ENCODE measurements around the gene PNKD. TPM values are rescaled to one million over a fixed set of nuclear protein-coding genes. Genes with fewer than 3 reads are reported as not detected.
"Not testable (repeated sequence)": the region's sequence is repeated elsewhere in the genome, so short reads cannot be mapped to it uniquely, and the experiment has no call there.

Gene PNKD
- total RNA-seq, 4 donors from 2014 or later = 20.1 to 35.8 (median 31.9) TPM

GRCh38 chr2:218270721-218271486 lies 585 bp downstream of the PNKD start:
- Histone ChIP-seq H3K9me3 (no peaks in the 10 kb centered on the region), H3K4me1 (peaks cover 38 to 51% of the 10 kb centered on the region in 2 donors), H3K27ac (peak overlapping the region; percentile 78 to 90 (median 83)), H3K27me3 (no peaks in the 10 kb centered on the region), H3K4me3 (peak overlapping the region; percentile 88 to 97 (median 90)), H3K36me3 (peaks cover 0 to 43% of the 10 kb centered on the region in 2 donors)
- intact Hi-C loops (cut with DNase I; ENCODE audit: low total_unique reads) = loop anchor here (1.0 to 10.0 kb wide), 5 partner anchors 14 to 1856 kb away; partner anchors contain the start of genes ARPC2, CATIP and SMARCAL1
- DNase-seq (no peak), ATAC-seq (no peak)
- in situ Hi-C loops (cut with MboI; ENCODE audit: low sequenced_read_pairs in 4 of 4) = loop anchor here in 2 of 4 donors (10.0 kb wide), 2 partner anchors 124 to 294 kb away; partner anchors contain the start of genes CNOT9 (in 1 of the 2), CTDSP1 (in 1 of the 2) and USP37 (in 1 of the 2)
- TF ChIP-seq, protein P1, sequence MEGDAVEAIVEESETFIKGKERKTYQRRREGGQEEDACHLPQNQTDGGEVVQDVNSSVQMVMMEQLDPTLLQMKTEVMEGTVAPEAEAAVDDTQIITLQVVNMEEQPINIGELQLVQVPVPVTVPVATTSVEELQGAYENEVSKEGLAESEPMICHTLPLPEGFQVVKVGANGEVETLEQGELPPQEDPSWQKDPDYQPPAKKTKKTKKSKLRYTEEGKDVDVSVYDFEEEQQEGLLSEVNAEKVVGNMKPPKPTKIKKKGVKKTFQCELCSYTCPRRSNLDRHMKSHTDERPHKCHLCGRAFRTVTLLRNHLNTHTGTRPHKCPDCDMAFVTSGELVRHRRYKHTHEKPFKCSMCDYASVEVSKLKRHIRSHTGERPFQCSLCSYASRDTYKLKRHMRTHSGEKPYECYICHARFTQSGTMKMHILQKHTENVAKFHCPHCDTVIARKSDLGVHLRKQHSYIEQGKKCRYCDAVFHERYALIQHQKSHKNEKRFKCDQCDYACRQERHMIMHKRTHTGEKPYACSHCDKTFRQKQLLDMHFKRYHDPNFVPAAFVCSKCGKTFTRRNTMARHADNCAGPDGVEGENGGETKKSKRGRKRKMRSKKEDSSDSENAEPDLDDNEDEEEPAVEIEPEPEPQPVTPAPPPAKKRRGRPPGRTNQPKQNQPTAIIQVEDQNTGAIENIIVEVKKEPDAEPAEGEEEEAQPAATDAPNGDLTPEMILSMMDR (IDR thresholded peaks at IDR 0.05 in 4 of 5, conservative IDR thresholded peaks at IDR 0.05 in 1 of 5) = no peak
- no peak for TF ChIP-seq POLR2A (IDR thresholded peaks at IDR 0.05)

DNA sequence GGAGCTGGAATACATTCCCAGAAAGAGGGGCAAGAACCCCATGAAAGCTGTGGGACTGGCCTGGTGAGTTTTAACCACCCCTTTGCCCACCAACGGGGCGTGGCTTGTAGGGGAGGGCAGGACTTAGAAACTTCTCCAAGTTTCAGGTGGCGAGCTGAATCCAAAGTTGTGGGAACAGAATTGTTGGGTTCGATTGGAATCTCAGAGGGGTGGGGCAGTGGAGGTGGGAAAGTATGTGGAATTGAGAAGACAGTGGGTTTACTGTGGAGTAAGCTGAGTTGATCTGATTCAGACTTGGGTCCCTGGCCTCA lies 1.1 kb downstream of the PNKD start:
- H3K36me3 ChIP-seq = peaks cover 0 to 43% of the 10 kb centered on the region in 2 donors
- H3K4me3 ChIP-seq = peak overlapping the region; percentile 88 to 97 (median 90)
- H3K4me1 ChIP-seq = peaks cover 38 to 51% of the 10 kb centered on the region in 2 donors
- no peak for DNase-seq
- H3K27ac ChIP-seq = peak overlapping the region; percentile 78 to 90 (median 83)
- no peaks in the 10 kb centered on the region for H3K27me3 ChIP-seq
- no peak for TF ChIP-seq POLR2A (IDR thresholded peaks at IDR 0.05)
- TF ChIP-seq, protein P1 (IDR thresholded peaks at IDR 0.05 in 4 of 5, conservative IDR thresholded peaks at IDR 0.05 in 1 of 5) = no peak
- no peak for ATAC-seq
- H3K9me3 ChIP-seq = no peaks in the 10 kb centered on the region
- intact Hi-C loops (cut with DNase I; ENCODE audit: low total_unique reads) = loop anchor here (2.0 to 10.0 kb wide), 3 partner anchors 13 to 1857 kb away; partner anchors contain the start of gene SMARCAL1
- in situ Hi-C loops (cut with MboI; ENCODE audit: low sequenced_read_pairs in 4 of 4) = loop anchor here in 2 of 4 donors (10.0 kb wide), 2 partner anchors 123 to 293 kb away; partner anchors contain the start of genes CNOT9 (in 1 of the 2), CTDSP1 (in 1 of the 2) and USP37 (in 1 of the 2)

DNA sequence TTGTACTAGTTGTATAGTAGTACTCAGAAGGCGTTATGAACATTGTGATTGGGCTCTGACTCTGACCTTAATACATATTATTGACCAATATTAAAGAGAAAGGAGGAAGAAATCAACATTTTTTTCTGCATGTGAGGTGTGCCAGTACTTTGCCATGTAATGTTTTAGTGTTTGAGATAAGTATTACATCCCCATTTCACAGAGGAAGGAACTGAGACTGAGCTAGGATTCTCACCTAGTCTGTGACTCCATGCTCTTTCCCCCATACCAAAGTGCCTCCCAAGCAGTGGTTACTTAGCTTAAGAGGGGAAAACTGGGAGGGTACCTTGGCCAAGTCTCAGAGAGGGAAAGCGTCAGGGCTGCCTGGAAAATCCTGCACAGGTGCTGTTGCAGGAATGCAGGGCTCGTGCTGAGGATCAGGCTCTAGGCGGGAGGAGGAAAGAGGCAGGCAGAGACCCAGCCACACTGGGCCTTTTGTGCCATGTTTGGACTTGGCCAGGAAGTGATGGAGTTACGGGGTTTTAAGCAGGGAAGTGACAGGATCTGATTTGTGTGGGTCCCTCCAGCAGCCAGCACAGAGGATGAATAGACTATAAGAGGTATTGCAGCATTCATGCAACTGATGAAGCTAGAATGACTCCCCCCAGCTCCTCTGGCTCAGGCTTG lies 1.7 kb downstream of the PNKD start:
- ATAC-seq (no peak), DNase-seq (no peak)
- no peaks in the 10 kb centered on the region for H3K27me3 ChIP-seq
- TF ChIP-seq, protein P1 (IDR thresholded peaks at IDR 0.05 in 4 of 5, conservative IDR thresholded peaks at IDR 0.05 in 1 of 5) = no peak
- TF ChIP-seq POLR2A (IDR thresholded peaks at IDR 0.05) = no peak
- intact Hi-C loops (cut with DNase I; ENCODE audit: low total_unique reads) = loop anchor here (1.0 to 10.0 kb wide), 5 partner anchors 13 to 1857 kb away; partner anchors contain the start of gene SMARCAL1
- H3K4me1 ChIP-seq = peaks cover 38 to 51% of the 10 kb centered on the region in 2 donors
- in situ Hi-C loops (cut with MboI; ENCODE audit: low sequenced_read_pairs in 4 of 4) = loop anchor here in 2 of 4 donors (10.0 kb wide), 2 partner anchors 123 to 293 kb away; partner anchors contain the start of genes CNOT9 (in 1 of the 2), CTDSP1 (in 1 of the 2) and USP37 (in 1 of the 2)
- H3K4me3 ChIP-seq = peak overlapping the region in 3 of 4 donors; percentile 5 to 97 (median 89)
- H3K9me3 ChIP-seq = no peaks in the 10 kb centered on the region
- H3K27ac ChIP-seq = peak overlapping the region; percentile 78 to 90 (median 83)
- peaks cover 0 to 43% of the 10 kb centered on the region in 2 donors for H3K36me3 ChIP-seq

- peak in 1 of 2 donors; percentile 14 for TF ChIP-seq POLR2A (IDR thresholded peaks at IDR 0.05)
- TF ChIP-seq, protein P1 (IDR thresholded peaks at IDR 0.05 in 4 of 5, conservative IDR thresholded peaks at IDR 0.05 in 1 of 5) = peak; percentile 88 to 94 (median 91)
- H3K27ac ChIP-seq = peak overlapping the region; percentile 78 to 90 (median 83)
- in situ Hi-C loops (cut with MboI; ENCODE audit: low sequenced_read_pairs in 4 of 4) = loop anchor here in 2 of 4 donors (10.0 kb wide), 2 partner anchors 122 to 292 kb away; partner anchors contain the start of genes CNOT9 (in 1 of the 2), CTDSP1 (in 1 of the 2) and USP37 (in 1 of the 2)
- H3K4me1 ChIP-seq = peaks cover 38 to 47% of the 10 kb centered on the region in 2 donors
- ATAC-seq = peak; percentile 61
- DNase-seq = peak; percentile 87 to 93
- H3K36me3 ChIP-seq = peaks cover 0 to 43% of the 10 kb centered on the region in 2 donors
- H3K9me3 ChIP-seq = no peaks in the 10 kb centered on the region
- intact Hi-C loops (cut with DNase I; ENCODE audit: low total_unique reads) = loop anchor here (1.0 to 10.0 kb wide), 4 partner anchors 18 to 1858 kb away; partner anchors contain the start of gene SMARCAL1
- H3K27me3 ChIP-seq = no peaks in the 10 kb centered on the region
- peak overlapping the region in 1 of 4 donors; percentile 5 for H3K4me3 ChIP-seq
Observed at GRCh38 chr2:218272531-218273212, 2.4 kb downstream of the PNKD start.

DNA sequence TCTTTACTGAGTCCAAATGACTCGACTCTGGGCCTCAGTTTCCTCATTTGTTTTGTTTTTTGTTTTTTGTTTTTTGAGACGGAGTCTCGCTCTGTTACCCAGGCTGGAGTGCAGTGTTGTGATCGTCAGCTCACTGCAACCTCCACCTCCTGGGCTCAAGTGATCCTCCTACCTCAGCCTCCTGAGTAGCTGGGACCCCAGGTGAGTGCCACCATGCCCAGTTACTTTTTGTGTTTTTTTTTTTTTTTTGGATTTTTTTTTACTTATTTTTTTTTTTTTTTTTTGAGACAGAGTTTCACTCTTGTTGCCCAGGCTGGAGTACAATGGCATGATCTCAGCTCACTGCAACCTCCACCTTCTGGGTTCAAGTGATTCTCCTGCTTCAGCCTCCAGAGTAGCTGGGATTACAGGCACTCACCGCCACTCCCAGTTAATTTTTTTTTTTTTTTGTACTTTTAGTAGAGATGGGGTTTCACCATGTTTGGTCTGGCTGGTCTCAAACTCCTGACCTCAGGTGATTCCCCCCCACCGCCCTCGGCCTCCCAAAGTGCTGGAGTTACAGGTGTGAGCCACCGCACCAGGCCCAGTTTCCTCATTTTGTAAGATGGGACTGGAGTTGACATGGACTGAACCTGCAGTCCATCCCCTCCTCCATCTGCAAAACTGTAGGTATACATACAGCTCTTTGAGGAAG lies 3.0 kb downstream of the PNKD start:
- not testable (repeated sequence) for H3K27me3 ChIP-seq, DNase-seq, ATAC-seq, H3K9me3 ChIP-seq
- in situ Hi-C loops (cut with MboI; ENCODE audit: low sequenced_read_pairs in 4 of 4) (loop anchor here in 2 of 4 donors (10.0 kb wide), 2 partner anchors 121 to 291 kb away; partner anchors contain the start of genes CNOT9 (in 1 of the 2), CTDSP1 (in 1 of the 2) and USP37 (in 1 of the 2)), intact Hi-C loops (cut with DNase I; ENCODE audit: low total_unique reads) (loop anchor here (2.0 to 10.0 kb wide), 3 partner anchors 17 to 1859 kb away; partner anchors contain the start of gene SMARCAL1)
- H3K36me3 ChIP-seq = peaks cover 0 to 49% of the 10 kb centered on the region in 2 donors
- peak overlapping the region; percentile 78 to 90 (median 83) for H3K27ac ChIP-seq
- H3K4me3 ChIP-seq = peak overlapping the region in 1 of 4 donors; percentile 5
- peaks cover 37 to 43% of the 10 kb centered on the region in 2 donors for H3K4me1 ChIP-seq
